Gastrocnemius medialis (tissue), 4 donors: ENCODE results near the gene SEMA3G.

Experiments used
- CTCF ChIP-seq, 5 experiments: fragments of 450-650 bp in 3 of 5; fragments of 200-600 bp in 2 of 5; sonication (generic) in 2 of 5; IDR thresholded peaks in 4 of 5; conservative IDR thresholded peaks in 1 of 5; 1 replicate in 4 of 5; 2 replicates in 1 of 5; pipeline ENCODE4 v1.5.1; 2016 to 2019; ENCODE audit warnings: antibody characterized with exemption in 5 of 5, mild to moderate bottlenecking in 3 of 5, moderate library complexity in 3 of 5
- POLR2A ChIP-seq, 2 donors: fragments of 450-650 bp; IDR thresholded peaks; one replicate each; pipeline ENCODE4 v1.6.1; 2017; ENCODE audit warnings: antibody characterized with exemption in 2 of 2, mild to moderate bottlenecking in 2 of 2, moderate library complexity in 2 of 2

- no peak for TF ChIP-seq CTCF (IDR thresholded peaks at IDR 0.05 in 4 of 5, conservative IDR thresholded peaks at IDR 0.05 in 1 of 5)
- TF ChIP-seq POLR2A (IDR thresholded peaks at IDR 0.05) = no peak
Observed at GRCh38 chr3:52440671-52441070, 4.2 kb downstream of the SEMA3G start.
